Breast epithelium (tissue), 3 donors: Measurements from ENCODE around the gene RGP1.

Experiments used
- CTCF ChIP-seq, 3 donors: fragments of 450-650 bp; IDR thresholded peaks; one replicate each; pipeline ENCODE4 v1.5.1; 2016 to 2017; ENCODE audit warnings: antibody characterized with exemption in 3 of 3, mild to moderate bottlenecking in 3 of 3, moderate library complexity in 3 of 3
- POLR2A ChIP-seq: fragments of 450-650 bp; IDR thresholded peaks from one replicate; pipeline ENCODE4 v1.6.1; 2016; ENCODE audit warnings: antibody characterized with exemption, mild to moderate bottlenecking, moderate library complexity

- TF ChIP-seq CTCF (IDR thresholded peaks at IDR 0.05) (no peak), POLR2A (no peak)
Measured at GRCh38 chr9:35745569-35745968, 3.5 kb upstream of the RGP1 start.
